ENCODE results near the gene PLAGL2. TPM values are rescaled to one million over a fixed set of nuclear protein-coding genes. Genes with fewer than 3 reads are reported as not detected.

Gene PLAGL2
- total and polyA plus RNA-seq, 2 of the 8 experiments (the other 6 are each of a cell fraction or from before 2014, with no cell fraction given) = 20.6 to 25.4 TPM

GRCh38 chr20:32199006-32199405, 8.5 kb downstream of the PLAGL2 start (continued):
- TF ChIP-seq CHD7 (IDR thresholded peaks at IDR 0.05; ENCODE audit: insufficient replicate concordance, low read length) = no peak
- TF ChIP-seq HDAC2 (IDR thresholded peaks at IDR 0.05; ENCODE audit: borderline replicate concordance in 1 of 2, low read depth in 2 of 2, low read length in 2 of 2) = no peak
- TF ChIP-seq YY1 (IDR thresholded peaks at IDR 0.05; ENCODE audit: low read depth, low read length) = no peak
- TF ChIP-seq USF2 (IDR thresholded peaks at IDR 0.05; ENCODE audit: low read length) = no peak
- TF ChIP-seq BRCA1 (IDR thresholded peaks at IDR 0.05; ENCODE audit: low read depth, low read length) = no peak
- no peak for TF ChIP-seq RXRA (IDR thresholded peaks at IDR 0.05; ENCODE audit: insufficient read depth, low read depth, low read length)
- TF ChIP-seq POLR2A (IDR thresholded peaks at IDR 0.05; ENCODE audit: control extremely low read depth in 1 of 2, low read depth in 2 of 2, low read length in 2 of 2) = no peak
- no peak for TF ChIP-seq ASH2L (IDR thresholded peaks at IDR 0.05; ENCODE audit: low read length)
- no peak for TF ChIP-seq CBX5 (IDR thresholded peaks at IDR 0.05; ENCODE audit: low read depth, low read length)

All from H1 (cell line).